GM21526 (cell line): ENCODE data around the gene ACBD7.

Experiments used
- ATAC-seq: cut with Tn5 transposase; IDR thresholded peaks from one replicate; pipeline ENCODE4 v1.9.1; 2021; ENCODE audit warnings: moderate library complexity; ENCODE audit not compliant: unreplicated experiment, low FRiP score

ACBD7 gene

DNA sequence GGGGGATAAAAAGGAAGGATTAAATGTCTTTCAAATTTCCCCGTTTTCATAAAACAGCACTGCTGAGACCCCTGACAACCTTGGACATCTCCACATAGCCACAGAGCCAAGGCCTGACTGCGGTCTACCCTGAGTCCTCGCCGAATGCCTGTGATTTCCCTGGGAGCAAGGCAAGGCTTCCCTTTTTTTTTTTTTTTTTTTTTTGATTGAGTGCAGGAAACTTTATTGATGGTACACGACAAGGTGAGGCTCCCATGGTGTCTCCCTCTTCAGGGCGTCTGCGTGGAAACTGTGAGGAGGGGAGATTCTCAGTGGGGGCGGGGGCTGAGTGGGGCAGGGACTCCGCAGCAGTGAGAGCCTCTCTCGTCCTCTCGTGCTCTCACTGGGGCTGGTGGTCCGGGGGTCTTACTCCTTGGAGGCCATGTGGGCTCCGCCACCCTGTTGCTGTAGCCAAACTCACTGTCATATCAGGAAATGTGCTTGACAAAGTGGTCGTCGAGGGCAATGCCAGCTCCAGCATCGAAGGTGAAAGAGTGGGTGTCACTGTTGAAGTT, 4.4 kb upstream of the ACBD7 start:
- no peak for ATAC-seq

DNA sequence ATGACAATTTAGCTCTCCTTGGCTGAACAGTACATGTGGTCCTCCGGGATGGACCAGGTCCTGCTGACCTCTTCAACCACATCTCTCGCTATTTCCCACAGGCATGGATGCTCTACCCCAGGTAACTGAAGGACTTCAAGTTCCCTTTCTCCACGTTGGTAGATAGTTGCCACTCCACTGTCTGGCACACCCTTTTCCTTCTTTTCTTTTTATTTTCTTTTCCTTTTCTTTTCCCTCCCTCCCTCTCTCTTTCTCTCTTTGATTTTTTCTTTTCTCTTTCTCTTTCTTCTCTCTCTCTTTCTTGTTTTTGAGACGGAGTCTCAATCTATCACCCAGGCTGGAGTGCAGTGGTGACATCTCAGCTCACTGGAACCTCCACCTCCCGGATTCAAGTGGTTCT, 2.8 kb upstream of the ACBD7 start:
- ATAC-seq = no peak

DNA sequence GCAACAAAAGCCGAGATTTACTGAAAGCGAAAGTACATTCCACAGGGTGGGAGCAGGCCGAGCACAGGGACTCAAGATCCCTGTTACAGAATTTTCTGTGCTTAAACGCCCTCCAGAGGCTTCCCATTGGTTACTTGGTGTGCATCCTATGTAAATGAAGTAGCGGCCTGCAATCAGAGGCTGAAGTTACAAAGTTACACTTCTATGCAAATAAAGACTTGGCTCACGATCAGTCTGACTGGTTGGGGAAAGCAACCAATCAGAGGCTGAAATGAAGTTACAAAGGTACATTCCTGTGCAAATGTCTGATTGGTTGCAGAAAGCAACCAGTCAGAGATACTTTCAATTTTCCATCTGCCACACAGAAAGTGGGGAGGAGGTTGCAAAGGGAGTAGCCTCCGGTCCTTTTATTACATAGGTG, 4.1 kb downstream of the ACBD7 start:
- no peak for ATAC-seq

DNA sequence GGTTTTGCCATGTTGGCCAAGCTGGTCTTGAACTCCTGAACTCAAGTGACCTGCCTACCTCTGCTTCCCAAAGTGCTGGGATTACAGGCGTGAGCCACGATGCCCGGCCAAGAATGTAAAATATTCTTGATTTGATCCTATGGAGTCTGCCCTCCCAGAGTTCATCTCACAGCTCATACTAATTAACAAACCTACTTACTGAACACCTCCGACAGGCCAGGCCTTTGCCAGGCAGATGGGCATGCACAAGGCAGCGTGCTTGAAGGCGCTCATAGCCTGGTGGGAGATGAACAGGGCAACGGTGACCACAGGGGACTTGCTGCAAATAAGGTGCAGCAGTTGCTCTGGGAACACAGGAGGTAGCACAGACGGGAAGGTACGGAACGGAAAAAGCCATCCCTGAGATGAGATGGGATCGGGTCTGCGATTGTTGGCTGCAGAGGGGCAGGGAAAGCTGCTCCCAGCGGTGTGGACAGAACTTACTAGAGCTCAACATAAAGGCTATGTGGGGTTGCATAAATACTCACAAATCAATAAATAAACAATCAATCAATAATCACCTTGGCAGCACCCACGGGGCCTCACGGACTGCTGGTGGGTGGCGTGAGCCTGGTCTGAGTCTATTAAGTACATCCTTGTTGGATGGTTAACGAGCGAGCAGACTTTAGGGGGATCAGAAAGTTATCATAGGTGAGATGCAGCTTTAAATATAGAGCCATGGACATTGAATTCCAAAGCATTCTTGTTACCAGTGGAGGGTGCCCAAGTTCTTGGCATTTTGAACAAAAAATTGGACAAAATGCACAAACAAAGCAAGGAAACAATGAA, 4.7 kb downstream of the ACBD7 start:
- ATAC-seq = no peak

DNA sequence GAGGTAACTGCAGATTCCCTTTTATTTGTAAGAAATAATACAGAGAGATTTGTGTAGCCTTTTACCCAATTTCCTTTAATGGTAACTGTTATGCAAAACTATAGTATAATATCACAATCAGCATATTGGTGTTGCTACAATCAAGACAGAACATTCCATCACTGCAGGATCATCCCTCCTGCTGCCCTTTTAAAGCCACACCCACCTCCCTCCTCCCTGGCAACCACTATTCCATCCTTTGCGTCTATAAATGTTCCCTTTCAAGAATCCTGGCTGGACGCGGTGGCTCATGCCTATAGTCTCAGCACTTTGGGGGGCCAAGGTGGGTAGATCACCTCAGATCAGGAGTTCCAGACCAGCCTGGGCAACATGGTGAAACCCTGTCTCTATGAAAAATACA, 13.2 kb downstream of the ACBD7 start:
- ATAC-seq = no peak

DNA sequence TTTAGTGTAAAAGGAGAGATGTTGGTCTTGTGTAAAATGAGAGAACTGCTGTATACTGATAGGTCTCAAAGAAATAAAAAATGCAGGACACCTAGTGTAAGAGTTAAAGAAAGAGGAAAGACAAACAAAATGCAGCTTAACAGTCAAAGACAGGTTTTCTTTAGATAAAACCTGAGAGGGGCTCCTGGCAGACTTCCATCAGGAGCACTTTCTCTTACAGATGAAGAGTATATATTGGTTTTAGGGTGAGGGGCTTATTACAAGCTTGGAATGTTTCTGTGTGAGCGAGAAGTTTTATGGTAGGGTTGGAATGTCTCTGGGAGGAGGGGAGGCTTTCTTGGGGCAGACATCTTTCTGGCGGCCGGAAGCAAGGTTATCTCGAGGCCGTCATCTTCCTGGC, 16.2 kb downstream of the ACBD7 start:
- no peak for ATAC-seq

DNA sequence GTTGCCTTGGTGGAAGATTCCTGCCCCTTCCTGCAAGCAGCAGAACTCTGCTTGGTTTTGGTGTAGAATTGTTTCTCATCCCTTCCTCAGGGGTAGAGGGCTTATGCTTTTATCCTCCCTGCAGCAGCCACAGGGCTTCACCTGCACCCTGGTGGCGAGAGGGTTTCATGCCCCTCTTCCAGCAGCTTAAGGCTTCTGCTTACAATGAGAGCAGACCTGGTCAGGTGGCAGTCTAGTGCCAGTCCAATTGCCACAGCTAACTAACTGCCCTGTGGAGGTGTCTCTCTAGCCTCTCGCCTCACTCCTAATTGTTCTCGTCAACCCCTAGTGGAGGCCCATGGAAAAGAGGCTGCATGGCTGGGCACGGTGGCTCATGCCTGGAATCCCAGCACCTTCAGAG, 19.3 kb downstream of the ACBD7 start:
- no peak for ATAC-seq

DNA sequence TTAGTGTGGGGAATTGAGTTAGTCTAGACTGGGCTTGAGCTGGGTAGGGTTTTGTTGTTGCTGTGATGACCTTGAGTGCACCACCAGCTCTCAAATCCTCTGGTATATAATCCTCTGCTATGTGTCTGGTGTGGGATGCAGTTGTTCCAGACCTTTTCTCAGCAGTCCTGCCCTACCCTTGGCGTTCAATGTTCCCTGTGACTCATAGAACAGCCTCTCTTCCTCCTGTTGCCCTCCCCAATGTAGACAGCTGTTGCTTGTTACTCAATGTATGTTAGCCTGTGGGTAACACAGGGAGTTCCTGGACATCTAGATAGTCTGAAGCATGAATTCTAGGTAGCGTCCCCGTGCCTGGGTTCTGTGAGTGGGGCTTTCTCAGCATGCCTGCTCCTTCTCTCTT, 19.8 kb downstream of the ACBD7 start:
- ATAC-seq = no peak

DNA sequence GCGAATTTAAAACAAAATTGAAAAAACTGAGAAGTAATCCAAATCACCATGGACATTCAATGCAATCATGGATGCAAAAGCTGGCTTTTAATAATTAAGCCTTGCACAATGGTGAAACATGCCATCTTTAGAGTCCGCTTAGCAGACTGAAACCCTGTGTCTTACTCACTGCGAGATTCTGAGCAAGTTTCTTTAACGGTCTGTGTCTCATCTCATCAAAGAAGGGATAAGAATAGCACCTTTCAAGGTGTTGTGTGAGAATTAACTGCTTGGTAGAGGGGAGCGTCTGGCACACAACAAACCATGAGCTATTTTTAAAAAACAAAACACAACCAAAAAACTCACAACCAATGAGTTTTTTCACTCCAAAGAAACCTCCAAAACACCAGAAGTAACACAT, 21.4 kb downstream of the ACBD7 start:
- no peak for ATAC-seq

DNA sequence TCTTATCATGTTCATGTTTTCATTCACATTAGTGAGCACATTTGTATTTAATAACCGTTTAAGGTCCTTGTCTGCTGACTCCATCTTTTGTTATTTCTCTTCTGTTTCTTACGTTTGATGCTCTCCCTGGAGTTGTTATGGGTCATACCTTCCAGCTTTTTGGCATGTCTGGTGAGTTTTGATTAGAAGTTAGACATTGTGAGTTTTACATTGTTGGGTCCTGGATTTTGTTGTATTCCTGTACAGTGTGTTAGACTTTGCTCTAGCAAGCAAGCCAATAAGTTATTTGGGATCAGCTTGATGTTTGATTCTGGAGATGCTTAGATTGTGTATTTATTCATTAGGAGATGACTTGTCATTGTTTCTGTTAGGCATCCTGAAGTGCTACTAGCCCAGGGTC, 27.9 kb downstream of the ACBD7 start:
- no peak for ATAC-seq

DNA sequence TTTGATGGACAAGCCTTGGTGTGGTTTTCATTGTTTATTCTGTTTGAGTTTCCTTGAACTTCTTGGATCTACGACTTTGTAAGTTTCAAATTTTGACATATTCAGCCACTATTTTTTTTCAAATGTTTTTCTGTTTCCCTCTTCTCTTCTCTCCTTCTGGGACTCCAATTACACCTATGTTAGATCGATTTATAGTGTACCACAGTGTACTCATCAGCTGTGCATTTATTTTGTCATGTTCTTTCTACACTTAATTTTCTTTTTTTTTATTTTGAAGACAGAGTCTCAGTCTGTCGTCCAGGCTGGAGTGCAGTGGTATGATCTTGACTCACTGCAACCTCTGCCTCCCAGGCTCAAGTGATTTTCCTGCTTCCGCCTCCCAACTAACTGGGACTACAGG, 28.7 kb downstream of the ACBD7 start:
- no peak for ATAC-seq

DNA sequence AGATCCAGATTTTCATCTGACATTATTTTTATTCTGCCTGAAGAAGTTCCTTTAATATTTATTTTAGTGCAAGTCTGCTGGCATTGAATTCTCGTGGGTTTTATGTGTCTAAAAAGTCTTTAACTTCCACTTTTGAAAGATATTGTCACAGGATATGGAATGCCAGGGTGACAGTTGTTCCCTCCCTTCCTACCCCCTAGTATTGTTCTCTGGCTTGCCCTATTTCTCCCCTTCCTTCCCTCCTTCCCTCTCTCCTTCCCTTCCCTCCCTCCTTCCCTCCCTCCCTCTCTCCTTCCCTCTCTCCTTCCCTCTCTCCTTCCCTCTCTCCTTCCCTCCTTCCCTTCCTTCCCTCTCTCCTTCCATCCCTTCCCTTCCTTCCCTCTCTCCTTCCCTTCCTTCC, 29.9 kb downstream of the ACBD7 start:
- no peak for ATAC-seq

DNA sequence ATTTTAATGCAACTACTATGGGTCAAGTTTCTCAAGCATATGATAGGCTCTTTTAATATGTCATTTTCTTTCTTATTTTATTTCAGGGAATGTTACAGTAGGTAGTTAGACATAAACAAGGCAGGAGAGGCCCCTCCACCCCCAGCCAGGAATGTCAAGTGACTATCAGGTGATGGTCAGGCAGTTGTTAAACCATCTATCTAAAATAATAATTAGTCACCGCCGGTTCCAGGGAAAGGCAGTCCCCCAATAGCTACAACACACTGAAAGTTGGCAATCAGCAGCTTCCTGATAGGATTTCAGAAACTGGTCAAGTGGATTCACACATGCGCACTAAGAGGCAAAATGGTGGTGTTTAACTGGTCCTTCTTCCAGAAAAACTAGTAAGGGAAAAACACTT, 35.5 kb downstream of the ACBD7 start:
- ATAC-seq = no peak

DNA sequence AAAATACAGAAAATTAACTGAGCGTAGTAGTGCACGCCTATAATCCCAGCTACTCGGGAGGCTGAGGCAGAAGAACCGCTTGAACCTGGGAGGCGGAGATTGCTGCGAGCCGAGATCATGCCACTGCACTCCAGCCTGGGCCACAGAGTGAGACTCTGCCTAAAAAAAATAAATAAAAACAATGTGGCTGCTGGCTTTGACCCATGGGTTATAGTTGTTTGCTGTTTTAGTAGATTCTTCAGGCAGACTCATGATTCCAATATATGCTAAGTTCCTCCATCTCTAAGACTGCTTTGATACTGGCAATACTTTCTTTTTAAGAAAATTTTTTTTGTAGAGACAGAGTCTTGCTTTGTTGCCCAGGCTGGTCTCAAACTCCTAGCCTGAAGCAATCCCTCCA, 36.5 kb downstream of the ACBD7 start:
- no peak for ATAC-seq

DNA sequence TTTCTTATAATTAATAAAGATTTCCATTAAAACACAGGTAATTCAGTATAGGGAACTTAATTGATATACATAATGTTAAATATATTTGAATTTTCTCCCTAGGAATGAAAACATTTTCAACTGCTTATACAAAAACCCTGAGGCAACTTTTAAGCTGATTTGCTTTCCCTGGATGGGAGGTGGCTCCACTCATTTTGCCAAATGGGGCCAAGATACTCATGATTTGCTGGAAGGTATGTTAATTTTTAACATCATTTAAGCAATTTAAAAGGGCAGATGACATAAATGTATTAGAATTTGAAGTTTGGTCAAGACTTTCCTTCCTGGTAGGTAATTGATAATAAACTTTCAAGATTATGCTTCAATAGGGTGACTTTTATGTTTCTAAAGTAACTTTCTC, 39.0 kb downstream of the ACBD7 start:
- no peak for ATAC-seq

DNA sequence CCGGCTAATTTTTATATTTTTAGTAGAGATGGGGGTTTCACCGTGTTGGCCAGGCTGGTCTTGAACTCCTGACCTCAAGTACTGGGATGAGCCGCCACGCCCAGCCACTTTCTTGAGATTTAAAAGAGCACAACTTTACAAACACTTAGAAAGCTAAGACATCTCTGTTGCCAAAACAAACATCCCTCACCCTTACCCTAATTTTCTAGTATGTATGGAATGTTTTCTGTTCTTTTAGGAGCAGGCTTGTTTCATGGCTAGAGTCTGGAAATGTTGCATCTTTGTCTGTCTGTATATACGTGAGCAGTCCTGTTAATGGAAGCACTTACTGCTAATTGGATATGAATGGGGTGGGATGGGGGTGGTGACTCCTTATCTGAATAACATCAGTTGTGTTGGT, 42.0 kb downstream of the ACBD7 start:
- no peak for ATAC-seq

DNA sequence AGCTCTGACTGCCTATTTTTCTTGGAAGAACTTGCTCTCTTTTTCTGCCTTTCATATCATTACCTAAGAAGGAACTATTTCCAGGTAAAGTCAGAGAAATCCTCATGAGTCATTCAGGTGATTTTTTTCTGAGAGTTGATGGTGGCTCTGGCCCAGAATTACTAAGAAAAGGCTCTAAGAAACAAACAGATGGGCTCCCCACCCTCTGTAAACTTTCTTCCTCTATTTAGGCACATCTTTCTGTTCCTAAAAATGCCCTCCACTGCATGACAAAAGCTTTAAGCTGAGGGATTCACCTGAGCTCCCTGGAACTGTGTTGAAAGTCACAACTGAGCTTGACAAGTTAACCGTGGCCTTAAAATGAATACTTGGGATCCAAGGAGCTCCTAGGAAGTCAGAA, 43.2 kb downstream of the ACBD7 start:
- ATAC-seq = no peak

DNA sequence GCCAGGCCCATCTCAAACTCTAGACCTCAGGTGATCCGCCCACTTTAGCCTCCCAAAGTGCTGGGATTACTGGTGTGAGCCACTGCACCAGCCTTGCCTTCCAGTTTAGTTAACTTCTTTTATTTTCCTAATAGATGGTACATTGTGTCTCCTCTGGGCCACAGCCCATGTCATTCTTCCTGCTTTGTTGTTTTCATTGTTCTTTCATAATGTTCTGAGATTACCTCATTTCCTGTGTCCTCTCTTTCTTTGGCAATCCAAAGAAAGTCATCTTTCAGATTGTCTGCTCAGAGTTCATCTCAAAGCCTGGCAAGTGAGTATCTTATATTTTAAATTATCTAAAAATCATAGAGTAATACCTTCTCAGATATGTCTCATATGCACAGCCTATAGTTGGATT, 44.9 kb downstream of the ACBD7 start, which contains the start of gene OLAH:
OLAH (plus strand) TSS at position 270 of the 400 bp plus-strand sequence. CDS start 3,346 bp downstream, outside the sequence.
- ATAC-seq = no peak

DNA sequence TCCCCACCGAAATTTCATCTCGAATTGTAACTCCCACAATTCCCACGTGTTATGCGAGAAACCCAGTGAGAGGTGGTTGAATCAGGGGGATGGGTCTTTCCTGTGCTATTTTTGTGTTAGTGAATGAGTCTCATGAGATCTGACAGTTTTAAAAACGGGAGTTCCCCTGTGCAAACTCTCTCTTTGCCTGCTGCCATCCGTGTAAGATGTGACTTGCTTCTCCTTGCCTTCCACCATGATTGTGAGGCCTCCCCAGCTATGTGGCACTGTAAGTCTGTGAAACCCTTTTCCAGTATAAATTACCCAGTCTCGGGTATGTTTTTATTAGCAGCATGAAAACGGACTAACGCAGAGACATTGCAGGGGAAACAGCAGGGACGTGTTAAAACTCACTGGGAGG, 50.2 kb downstream of the ACBD7 start:
- no peak for ATAC-seq

DNA sequence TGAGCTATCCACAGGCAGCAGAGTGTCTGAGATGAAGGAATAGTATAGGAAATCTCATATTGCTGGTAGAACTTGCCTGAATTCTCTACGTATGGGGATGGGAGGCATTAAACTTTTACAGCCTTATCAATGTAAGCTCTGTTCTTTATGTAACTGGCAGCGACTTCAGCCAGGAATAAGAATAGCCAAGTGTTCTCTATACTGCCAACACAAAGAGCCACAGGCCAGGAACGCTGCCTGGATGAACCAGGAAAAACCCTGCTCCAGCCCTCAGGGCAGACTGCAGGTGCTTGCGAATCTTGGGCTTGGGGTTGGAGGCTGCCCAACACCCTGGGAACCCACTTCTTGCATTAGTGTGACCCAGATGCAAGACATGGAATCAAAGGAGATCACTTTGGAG, 50.9 kb downstream of the ACBD7 start:
- no peak for ATAC-seq

DNA sequence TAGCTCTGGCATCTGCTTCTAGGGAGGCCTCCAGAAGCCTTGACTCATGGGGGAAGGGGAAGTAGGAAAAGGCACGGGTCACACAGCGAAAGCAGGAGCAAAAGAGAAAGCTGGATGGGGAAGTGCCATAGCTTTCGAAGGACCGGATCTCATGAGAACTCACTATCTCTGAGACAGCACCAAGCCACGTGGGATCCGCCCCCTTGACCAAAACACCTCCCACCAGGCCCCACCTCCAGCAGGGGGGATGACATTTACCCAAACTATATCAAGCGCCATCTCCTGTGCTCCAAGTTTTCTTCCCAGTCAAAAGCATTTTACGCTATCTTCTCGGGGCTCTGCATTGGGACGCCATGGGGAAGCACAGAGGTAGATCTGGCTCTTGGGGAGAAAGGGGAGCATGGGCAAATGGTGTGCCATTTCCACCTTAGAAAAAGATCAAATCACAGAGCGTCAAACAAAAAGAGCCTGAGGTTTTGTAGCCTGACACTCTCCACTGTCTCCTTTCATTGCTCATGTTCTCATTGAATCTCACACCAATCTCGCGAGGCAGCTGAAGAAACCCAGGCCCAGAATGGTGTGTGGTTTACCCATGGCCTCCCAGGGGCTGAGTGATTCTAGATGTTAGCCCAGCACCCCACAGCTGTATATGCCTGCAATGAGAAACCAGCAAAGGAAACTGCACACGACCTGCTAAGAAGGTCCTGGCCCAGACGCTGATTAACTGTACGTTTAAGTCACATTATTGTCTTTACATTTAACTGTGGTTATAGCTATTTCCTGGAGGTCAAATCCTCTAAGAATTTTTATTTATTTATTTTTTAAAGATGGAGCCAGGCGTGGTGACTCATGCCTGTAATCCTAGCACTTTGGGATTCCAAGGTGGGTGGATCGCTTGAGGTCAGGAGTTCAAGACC, 52.9 kb downstream of the ACBD7 start:
- no peak for ATAC-seq
